GM18498 (cell line): ENCODE data around the gene ADRB1.

ENCODE experiments used
- ATAC-seq: cut with Tn5 transposase; IDR thresholded peaks from one replicate; pipeline ENCODE4 v1.9.1; 2021; ENCODE audit warnings: mild to moderate bottlenecking, moderate library complexity; ENCODE audit not compliant: unreplicated experiment

ADRB1 gene

GRCh38 chr10:114043532-114044246, at the start of gene ADRB1:
Gene ADRB1, plus strand, starts transcription at chr10:114043866. Its CDS starts 267 bp downstream, at chr10:114044133.
- ATAC-seq, result peak; percentile 63

- ATAC-seq, result no peak
Measured at GRCh38 chr10:113995201-113995600, 48.5 kb upstream of the ADRB1 start.

GRCh38 chr10:113997428-113997827, 46.2 kb upstream of the ADRB1 start:
- no peak for ATAC-seq

GRCh38 chr10:113999531-113999930, 44.1 kb upstream of the ADRB1 start:
- ATAC-seq, result no peak

- no peak for ATAC-seq
Measured at GRCh38 chr10:114000457-114001010, 43.1 kb upstream of the ADRB1 start.

- ATAC-seq, result no peak
Measured at GRCh38 chr10:114002422-114002821, 41.2 kb upstream of the ADRB1 start.

GRCh38 chr10:114003161-114003941, 40.3 kb upstream of the ADRB1 start:
- no peak for ATAC-seq

- ATAC-seq, result no peak
Measured at GRCh38 chr10:114009281-114009996, 34.2 kb upstream of the ADRB1 start.

GRCh38 chr10:114010316-114010715, 33.4 kb upstream of the ADRB1 start:
- no peak for ATAC-seq

GRCh38 chr10:114012650-114013049, 31.0 kb upstream of the ADRB1 start:
- no peak for ATAC-seq

- no peak for ATAC-seq
Measured at GRCh38 chr10:114015708-114016107, 28.0 kb upstream of the ADRB1 start.

- ATAC-seq, result no peak
Measured at GRCh38 chr10:114017271-114017670, 26.4 kb upstream of the ADRB1 start.

GRCh38 chr10:114017873-114018272, 25.8 kb upstream of the ADRB1 start:
- ATAC-seq, result no peak

- ATAC-seq, result no peak
Measured at GRCh38 chr10:114019226-114019625, 24.4 kb upstream of the ADRB1 start.

- ATAC-seq, result no peak
Measured at GRCh38 chr10:114021154-114021553, 22.5 kb upstream of the ADRB1 start.

- ATAC-seq, result no peak
Measured at GRCh38 chr10:114021717-114022680, 21.7 kb upstream of the ADRB1 start.

GRCh38 chr10:114022766-114023597, 20.7 kb upstream of the ADRB1 start:
- ATAC-seq, result no peak

- ATAC-seq, result peak; percentile 90
Measured at GRCh38 chr10:114024876-114025610, 18.6 kb upstream of the ADRB1 start.
